Liver (tissue), 9 donors: ENCODE data around the gene ARVCF. TPM values are rescaled to one million over a fixed set of nuclear protein-coding genes. Genes with fewer than 3 reads are reported as not detected.

Experiments used
- DNase-seq: peaks from one replicate; pipeline ENCODE4 v3.0.0-alpha.2; 2017; ENCODE audit warnings: low spot score
- H3K27ac ChIP-seq, 2 donors: one replicate each; pipeline ENCODE4 v1.7.0; 2013; ENCODE audit warnings: inconsistent platforms in 2 of 2, low read length in 2 of 2, control low read depth in 1 of 2, low read depth in 1 of 2, mild to moderate bottlenecking in 1 of 2
- H3K27me3 ChIP-seq, 4 donors: one replicate each; pipeline versions ENCODE4 v1.6.1 to v1.7.0; 2013; ENCODE audit warnings: low read length in 3 of 4, inconsistent platforms in 1 of 4, mild to moderate bottlenecking in 1 of 4, moderate library complexity in 1 of 4; ENCODE audit not compliant: control insufficient read depth in 4 of 4, insufficient read depth in 4 of 4
- H3K36me3 ChIP-seq, 4 donors: one replicate each; pipeline versions ENCODE4 v1.6.1 to v1.7.0; 2013; ENCODE audit warnings: low read length in 3 of 4, mild to moderate bottlenecking in 3 of 4, low read depth in 1 of 4, moderate library complexity in 1 of 4; ENCODE audit not compliant: control insufficient read depth in 4 of 4, insufficient read depth in 3 of 4
- H3K4me1 ChIP-seq, 4 donors: one replicate each; pipeline versions ENCODE4 v1.6.1 to v1.7.0; 2013; ENCODE audit warnings: low read length in 3 of 4, mild to moderate bottlenecking in 3 of 4, moderate library complexity in 1 of 4; ENCODE audit not compliant: control insufficient read depth in 4 of 4, insufficient read depth in 4 of 4
- H3K4me3 ChIP-seq, 3 donors: one replicate each; pipeline versions ENCODE4 v1.6.1 to v1.7.0; 2013; ENCODE audit warnings: low read length in 3 of 3, control low read depth in 1 of 3, low read depth in 1 of 3, mild to moderate bottlenecking in 1 of 3
- H3K9ac ChIP-seq, 2 donors: one replicate each; pipeline ENCODE4 v1.7.0; 2013; ENCODE audit warnings: low read length in 2 of 2, mild to moderate bottlenecking in 2 of 2, moderate library complexity in 2 of 2, control low read depth in 1 of 2, low read depth in 1 of 2
- H3K9me3 ChIP-seq, 4 donors: one replicate each; pipeline versions ENCODE4 v1.6.1 to v1.7.0; 2013; ENCODE audit warnings: low read length in 3 of 4; ENCODE audit not compliant: control insufficient read depth in 4 of 4
- CTCF ChIP-seq: fragments of 150-350 bp; IDR thresholded peaks from 2 replicates; pipeline ENCODE4 v1.5.1; 2017; ENCODE audit warnings: improper control_type of control experiment, low read depth, low read length; ENCODE audit not compliant: missing input control
- EGR1 ChIP-seq, 2 donors: IDR thresholded peaks; 2 replicates each; pipeline ENCODE4 v1.6.1; 2016 to 2018; ENCODE audit warnings: antibody characterized with exemption in 2 of 2, low read depth in 2 of 2
- FOXA1 ChIP-seq: IDR thresholded peaks from 2 replicates; pipeline ENCODE4 v1.6.1; 2016; ENCODE audit warnings: antibody characterized with exemption
- FOXA2 ChIP-seq: IDR thresholded peaks from 2 replicates; pipeline ENCODE4 v1.6.1; 2016; ENCODE audit warnings: antibody characterized with exemption
- GABPA ChIP-seq, 2 donors: IDR thresholded peaks in 1 of 2; conservative IDR thresholded peaks in 1 of 2; 2 replicates each; pipeline ENCODE4 v1.6.1; 2016; ENCODE audit warnings: antibody characterized with exemption in 2 of 2, mild to moderate bottlenecking in 1 of 2, moderate library complexity in 1 of 2
- HNF4A ChIP-seq, 2 donors: conservative IDR thresholded peaks; 2 replicates each; pipeline ENCODE4 v1.6.1; 2016; ENCODE audit warnings: antibody characterized with exemption in 2 of 2, mild to moderate bottlenecking in 2 of 2
- HNF4G ChIP-seq: IDR thresholded peaks from 2 replicates; pipeline ENCODE4 v1.6.1; 2016; ENCODE audit warnings: antibody characterized with exemption
- JUND ChIP-seq, 2 donors: IDR thresholded peaks; 2 replicates each; pipeline ENCODE4 v1.6.1; 2016; ENCODE audit warnings: antibody characterized with exemption in 2 of 2
- NR2F2 ChIP-seq: IDR thresholded peaks from 2 replicates; pipeline ENCODE4 v1.6.1; 2016; ENCODE audit warnings: antibody characterized with exemption
- RAD21 ChIP-seq, 2 donors: IDR thresholded peaks; 2 replicates each; pipeline ENCODE4 v1.6.1; 2016; ENCODE audit warnings: antibody characterized with exemption in 2 of 2, mild to moderate bottlenecking in 2 of 2
- REST ChIP-seq: IDR thresholded peaks from 2 replicates; pipeline ENCODE4 v1.6.1; 2016; ENCODE audit warnings: antibody characterized with exemption, mild to moderate bottlenecking
- RXRA ChIP-seq, 2 donors: IDR thresholded peaks; 2 replicates each; pipeline ENCODE4 v1.6.1; 2017 to 2018; ENCODE audit warnings: antibody characterized with exemption in 2 of 2, mild to moderate bottlenecking in 1 of 2
- SP1 ChIP-seq: IDR thresholded peaks from 2 replicates; pipeline ENCODE4 v1.6.1; 2018; ENCODE audit warnings: antibody characterized with exemption, mild to moderate bottlenecking
- TAF1 ChIP-seq: conservative IDR thresholded peaks from 2 replicates; pipeline ENCODE4 v1.6.1; 2016; ENCODE audit warnings: antibody characterized with exemption, mild to moderate bottlenecking
- YY1 ChIP-seq: IDR thresholded peaks from 2 replicates; pipeline ENCODE4 v1.6.1; 2016; ENCODE audit warnings: antibody characterized with exemption, mild to moderate bottlenecking
- ZBTB33 ChIP-seq: IDR thresholded peaks from 2 replicates; pipeline ENCODE4 v1.6.1; 2016; ENCODE audit warnings: antibody characterized with exemption
- WGBS: extraction: QIAGEN DNeasy Blood & Tissue Kit; methylation state at CpG from one replicate; pipeline ENCODE4 v1.1.7; 2013; 5-methylcytosine and 5-hydroxymethylcytosine counted together
- polyA plus RNA-seq, 2 donors: library from polyadenylated mRNA; stranded (reverse) in 1 of 2; unstranded in 1 of 2; fragments of 200-250 nt in 1 of 2; fragments of >200 nt in 1 of 2; fragmentation: Nextera tagmentation in 1 of 2; extraction: Ambion mirVana in 1 of 2; gene quantifications; one replicate each; pipeline versions ENCODE4 v1.2.1 to v1.2.3, GENCODE V29; 2013 to 2015
- total RNA-seq, 2 donors: library from RNA; depleted of rRNA; stranded (reverse); fragments of >200 nt; gene quantifications; one replicate each; pipeline ENCODE4 v1.2.3, GENCODE V29; 2014
- TF ChIP-seq, protein P1 (sequence below): IDR thresholded peaks from 2 replicates; pipeline ENCODE4 v1.6.1; 2016; ENCODE audit warnings: antibody characterized with exemption
- TF ChIP-seq, protein P2 (sequence below): IDR thresholded peaks from 2 replicates; pipeline ENCODE4 v1.6.1; 2016; ENCODE audit warnings: antibody characterized with exemption
- donor health status: healthy.
- donor health status: healthy.
- donor health status: healthy.
- donor health status: healthy.
- donor health status: healthy.

Gene ARVCF
- total and polyA plus RNA-seq, 4 donors, result 3.8 to 48.8 (median 26.1) TPM

DNA sequence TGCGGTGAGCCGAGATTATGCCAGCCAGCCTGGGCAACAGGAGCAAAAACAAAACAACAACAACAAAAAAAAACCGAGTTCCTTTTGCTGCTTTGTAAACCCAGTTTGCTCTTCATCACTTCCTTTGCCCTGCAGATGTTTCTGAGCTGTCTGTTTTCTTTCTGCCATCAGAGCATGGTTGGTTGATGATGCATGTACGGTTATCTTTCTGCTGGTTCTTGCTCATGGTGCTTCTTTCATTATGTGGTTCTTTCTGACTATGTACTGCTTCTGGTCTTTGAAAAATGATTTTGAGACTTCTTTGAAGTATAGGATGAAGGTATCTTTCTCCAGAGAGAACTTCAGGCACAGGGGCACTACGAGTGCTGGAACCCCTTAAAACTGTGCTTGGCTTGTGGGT lies 17.5 kb upstream of the ARVCF start:
- 74% methylated on average over 5 of the region's 5 CpGs for WGBS
- no peak for DNase-seq
- H3K9ac ChIP-seq, result no peak overlapping the region
- no peaks in the 10 kb centered on the region for H3K27me3 ChIP-seq
- H3K4me1 ChIP-seq, result peaks cover 13 to 25% (median 18%) of the 10 kb centered on the region in 4 donors
- no peak overlapping the region for H3K27ac ChIP-seq
- no peaks in the 10 kb centered on the region for H3K9me3 ChIP-seq
- peaks cover 0 to 14% (median 8%) of the 10 kb centered on the region in 4 donors for H3K36me3 ChIP-seq
- TF ChIP-seq NR2F2 (no peak), RXRA (IDR thresholded peaks at IDR 0.05) (no peak), YY1 (no peak), EGR1 (IDR thresholded peaks at IDR 0.05; ENCODE audit: low read depth in 2 of 2) (no peak), GABPA (IDR thresholded peaks at IDR 0.05 in 1 of 2, conservative IDR thresholded peaks at IDR 0.05 in 1 of 2) (no peak), ZBTB33 (no peak), HNF4G (no peak), HNF4A (conservative IDR thresholded peaks at IDR 0.05) (no peak), TAF1 (no peak), CTCF (no peak), REST (no peak), FOXA2 (no peak), JUND (IDR thresholded peaks at IDR 0.05) (no peak), SP1 (no peak), RAD21 (IDR thresholded peaks at IDR 0.05) (no peak), FOXA1 (no peak)
- TF ChIP-seq, protein P1, sequence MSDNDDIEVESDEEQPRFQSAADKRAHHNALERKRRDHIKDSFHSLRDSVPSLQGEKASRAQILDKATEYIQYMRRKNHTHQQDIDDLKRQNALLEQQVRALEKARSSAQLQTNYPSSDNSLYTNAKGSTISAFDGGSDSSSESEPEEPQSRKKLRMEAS, result no peak
- TF ChIP-seq, protein P2, sequence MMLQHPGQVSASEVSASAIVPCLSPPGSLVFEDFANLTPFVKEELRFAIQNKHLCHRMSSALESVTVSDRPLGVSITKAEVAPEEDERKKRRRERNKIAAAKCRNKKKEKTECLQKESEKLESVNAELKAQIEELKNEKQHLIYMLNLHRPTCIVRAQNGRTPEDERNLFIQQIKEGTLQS, result no peak
- no peak overlapping the region for H3K4me3 ChIP-seq
